ENCODE measurements around the gene NPY.

- no peak for TF ChIP-seq ZNF274 (IDR thresholded peaks at IDR 0.05; ENCODE audit: low read depth, low read length)
- TF ChIP-seq SUZ12 (IDR thresholded peaks at IDR 0.05; ENCODE audit: extremely low read depth, insufficient read depth, insufficient read length): no peak
Observed at GRCh38 chr7:24245362-24245761, 38.6 kb upstream of the NPY start.
